GM12878 (cell line): ENCODE measurements around the gene LIMD2. TPM values are rescaled to one million over a fixed set of nuclear protein-coding genes. Genes with fewer than 3 reads are reported as not detected.

Source experiments
- ATAC-seq: fragments of 200-7000 bp; cut with Tn5 transposase; 3 replicates; pipeline ENCODE4 v1.9.1; 2020; ENCODE audit warnings: mild to moderate bottlenecking, moderate library complexity
- BruUV-seq: library from RNA; stranded (reverse); fragments of 400-500 nt; replicated peaks from 2 replicates; lab custom pipeline; 2021; lab: Mats Ljungman, UMichigan
- CTCF ChIA-PET: fragments of 300-600 bp; sonication (Branson Sonifier 250); formaldehyde crosslinking; extraction: SDS; loops from one replicate; lab custom pipeline; 2021; ENCODE audit warnings: inconsistent platforms; lab: Yijun Ruan, JAX
- POLR2A ChIA-PET: fragments of 350-600 bp; formaldehyde crosslinking; extraction: SDS; loops from one replicate; lab custom pipeline; 2021; ENCODE audit warnings: inconsistent platforms; lab: Charles Lee
- RAD21 ChIA-PET: fragments of 300-600 bp; sonication (Branson Sonifier 250); formaldehyde crosslinking; loops from one replicate; lab custom pipeline; 2023; ENCODE audit warnings: antibody characterized with exemption; ENCODE audit not compliant: unreplicated experiment; lab: Charles Lee
- SMC1A ChIA-PET: fragments of 300-600 bp; sonication (Branson Sonifier 250); formaldehyde crosslinking; loops from one replicate; lab custom pipeline; 2023; ENCODE audit not compliant: unreplicated experiment, uncharacterized antibody; lab: Charles Lee
- DNase-seq: peaks from one replicate; pipeline ENCODE4 v3.0.0-alpha.2; 2011; ENCODE audit warnings: low read depth, low spot score
- FAIRE-seq: peaks from 3 replicates; lab custom pipeline; 2011; peaks lifted over from hg19 to GRCh38; lab: Jason Lieb, UNC
- H2AFZ ChIP-seq: 2 replicates; pipeline ENCODE4 v1.6.0; 2011; ENCODE audit warnings: low read depth, low read length, control low read depth; ENCODE audit not compliant: control insufficient read depth
- H3K27ac ChIP-seq: 2 replicates; pipeline ENCODE4 v1.5.1; 2011; ENCODE audit warnings: control low read depth; ENCODE audit not compliant: control insufficient read depth, insufficient read depth
- H3K27me3 ChIP-seq, 2 experiments: replicated peaks in 1 of 2; 2 replicates each; pipeline versions ENCODE4 v1.6.0 to v1.6.1; 2011; ENCODE audit warnings: low read length in 1 of 2; ENCODE audit not compliant: control insufficient read depth in 2 of 2, insufficient read depth in 2 of 2
- H3K36me3 ChIP-seq, 2 experiments: 2 replicates each; pipeline ENCODE4 v1.5.1; 2011; ENCODE audit warnings: low read length in 1 of 2; ENCODE audit not compliant: control insufficient read depth in 2 of 2, insufficient read depth in 2 of 2
- H3K4me1 ChIP-seq: 2 replicates; pipeline ENCODE4 v1.6.1; 2011; ENCODE audit warnings: mild to moderate bottlenecking, low read length, moderate library complexity, mixed read lengths; ENCODE audit not compliant: control insufficient read depth, insufficient read depth
- H3K4me2 ChIP-seq: 2 replicates; pipeline ENCODE4 v1.6.0; 2011; ENCODE audit warnings: control low read depth; ENCODE audit not compliant: control insufficient read depth, insufficient read depth
- H3K4me3 ChIP-seq: fragments of 200-600 bp; sonication (generic); 2 replicates; pipeline ENCODE4 v1.5.1; 2016
- H3K79me2 ChIP-seq: 2 replicates; pipeline ENCODE4 v1.6.0; 2011; ENCODE audit warnings: low read length; ENCODE audit not compliant: control insufficient read depth, insufficient read depth
- H3K9ac ChIP-seq: 2 replicates; pipeline ENCODE4 v1.8.0; 2011; ENCODE audit warnings: low read length, control low read depth, mixed read lengths; ENCODE audit not compliant: control insufficient read depth, insufficient read depth
- H3K9me3 ChIP-seq: replicated peaks from 3 replicates; pipeline ENCODE4 v1.5.1; 2011; ENCODE audit warnings: mild to moderate bottlenecking, low read length; ENCODE audit not compliant: control insufficient read depth, insufficient read depth
- H4K20me1 ChIP-seq: 2 replicates; pipeline ENCODE4 v1.6.0; 2011; ENCODE audit not compliant: control insufficient read depth, insufficient read depth
- CREB1 ChIP-seq: IDR thresholded peaks from 2 replicates; pipeline ENCODE4 v1.6.1; 2012; ENCODE audit warnings: low read depth, mild to moderate bottlenecking, inconsistent platforms
- EP300 ChIP-seq, 2 experiments: fragments of 150-350 bp in 1 of 2; IDR thresholded peaks; 2 replicates each; pipeline ENCODE4 v1.6.1; 2011 to 2012; ENCODE audit warnings: low read depth in 2 of 2, low read length in 2 of 2, borderline replicate concordance in 1 of 2, improper control_type of control experiment in 1 of 2, inconsistent platforms in 1 of 2; ENCODE audit not compliant: control insufficient read depth in 1 of 2
- PKNOX1 ChIP-seq: fragments of 450-650 bp; IDR thresholded peaks from 2 replicates; pipeline ENCODE4 v1.6.1; 2016; ENCODE audit warnings: mild to moderate bottlenecking
- SREBF1 ChIP-seq: IDR thresholded peaks from 2 replicates; pipeline ENCODE4 v1.6.1; 2012; ENCODE audit warnings: mild to moderate bottlenecking, low read length
- TAF1 ChIP-seq: IDR thresholded peaks from 2 replicates; pipeline ENCODE4 v1.6.1; 2011; ENCODE audit warnings: mild to moderate bottlenecking, low read depth, low read length, borderline replicate concordance
- WGBS: methylation state at CpG from one replicate; pipeline ENCODE4 v1.1.6; 2016; ENCODE audit warnings: low lambda C conversion rate; ENCODE audit not compliant: insufficient replicate concordance, insufficient coverage; ENCODE audit errors: missing lambda C conversion rate; 5-methylcytosine and 5-hydroxymethylcytosine counted together
- in situ Hi-C: fragments of 300-500 bp; cut with MboI; formaldehyde crosslinking; loops from 9 replicates; pipeline ENCODE4 v1.14.3; 2018; ENCODE audit warnings: mixed read lengths
- intact Hi-C: fragments of 100-400 bp; cut with micrococcal nuclease; formaldehyde crosslinking; loops from one replicate; pipeline ENCODE4 v1.14.2; 2022; ENCODE audit not compliant: unreplicated experiment
- polyA plus RNA-seq, 11 experiments: library from polyadenylated mRNA; depleted of rRNA in 4 of 11; unstranded in 6 of 11; stranded (reverse) in 5 of 11; fragments of >200 nt; fragmentation: Nextera tagmentation in 4 of 11; fragmentation: Illumina TruSeq in 1 of 11; extraction: Ambion mirVana in 4 of 11; extraction: Trizol in 1 of 11; gene quantifications; 1 replicate in 1 of 11; 2 replicates in 10 of 11; pipeline versions ENCODE4 v1.2.1 to v1.2.3, GENCODE V29; 2011 to 2016; ENCODE audit warnings: inconsistent platforms in 2 of 11, missing spikeins in 2 of 11, low read depth in 1 of 11
- total RNA-seq, 4 experiments: library from RNA; depleted of rRNA in 3 of 4; stranded (reverse); fragments of >200 nt in 3 of 4; fragmentation: Illumina TruSeq in 1 of 4; extraction: Trizol in 1 of 4; gene quantifications; 2 replicates each; pipeline versions ENCODE4 v1.2.1 to v1.2.3, GENCODE V29; 2013 to 2021
- TF ChIP-seq, protein P1 (sequence below): IDR thresholded peaks from 2 replicates; pipeline ENCODE4 v1.6.1; 2012; ENCODE audit warnings: low read depth, low read length, improper control_type of control experiment

Gene LIMD2
- total and polyA plus RNA-seq, 10 of the 15 experiments (the other 5 are each of a cell fraction or from before 2014, with no cell fraction given), result 1.1 to 339 (median 181) TPM

DNA sequence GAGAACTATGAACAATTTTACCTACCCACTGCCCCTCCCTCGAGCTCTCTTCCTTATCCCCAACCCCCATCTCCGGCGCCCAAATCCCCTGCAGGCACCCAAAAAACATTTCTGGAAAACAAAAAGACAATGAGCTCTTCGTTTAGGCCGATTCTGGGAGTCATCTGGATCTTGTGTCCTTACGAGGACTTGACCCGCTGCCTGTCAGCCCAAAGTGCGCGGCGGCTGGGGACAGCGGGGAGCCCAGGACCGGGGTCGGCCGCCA is 41.1 kb upstream of the LIMD2 start:
- TF ChIP-seq, protein P1, sequence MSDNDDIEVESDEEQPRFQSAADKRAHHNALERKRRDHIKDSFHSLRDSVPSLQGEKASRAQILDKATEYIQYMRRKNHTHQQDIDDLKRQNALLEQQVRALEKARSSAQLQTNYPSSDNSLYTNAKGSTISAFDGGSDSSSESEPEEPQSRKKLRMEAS, result no peak
- TF ChIP-seq PKNOX1 (0 out of 2 replicates have a peak, but pooled peaks have one; percentile 40), EP300 (IDR thresholded peaks at IDR 0.05; ENCODE audit: borderline replicate concordance in 1 of 2, control insufficient read depth in 1 of 2, low read depth in 2 of 2, low read length in 2 of 2) (no peak), TAF1 (peak; percentile 68; the same call in 1 of the 2 replicates), SREBF1 (no peak), CREB1 (0 out of 2 replicates have a peak, but pooled peaks have one; percentile 7)
- Histone ChIP-seq H3K9ac (peak overlapping the region; percentile 97), H3K4me2 (peak overlapping the region; percentile 84), H3K4me3 (peak overlapping the region; percentile 96), H3K36me3 (peaks cover 3 to 6% of the 10 kb centered on the region in 2 experiments; a peak in 2 of 4 replicates), H3K27me3 (no peaks in the 10 kb centered on the region), H3K27ac (peak overlapping the region; percentile 97), H3K9me3 (no peaks in the 10 kb centered on the region), H4K20me1 (no peaks in the 10 kb centered on the region), H3K79me2 (peaks cover 21% of the 10 kb centered on the region), H2AFZ (peak overlapping the region; percentile 80), H3K4me1 (peaks cover 11% of the 10 kb centered on the region)
- RAD21 ChIA-PET, result interaction anchor here (0.6 to 1.6 kb wide), 7 partner anchors 32 to 87 kb away, joined by 3 to 6 read pairs (median 3); partner anchors contain the start of genes CCDC47 and DDX42
- BruUV-seq, result no TSS peak
- SMC1A ChIA-PET, result interaction anchor here (1.0 to 1.8 kb wide), 7 partner anchors 9 to 44 kb away, joined by 3 to 6 read pairs (median 4); no protein-coding TSS in a partner anchor
- CTCF ChIA-PET, result interaction anchor here (0.7 to 2.0 kb wide), 3 partner anchors 30 to 43 kb away, joined by 3 to 11 read pairs (median 3); no protein-coding TSS in a partner anchor
- in situ Hi-C loops, result no loop called here
- intact Hi-C loops, result loop anchor here (1.0 to 2.0 kb wide), 3 partner anchors 32 to 102 kb away; partner anchors contain the start of genes CCDC47 and SMARCD2
- FAIRE-seq (no peak), DNase-seq (no peak), ATAC-seq (peak; percentile 43)
- POLR2A ChIA-PET, result interaction anchor here (0.6 to 3.2 kb wide), 11 partner anchors 13 to 187 kb away, joined by 3 to 49 read pairs (median 4); partner anchors contain the start of genes CCDC47, DDX42 and LIMD2
- 0% methylated on average over 14 of the region's 14 CpGs for WGBS
